ENCODE data around the gene NUP153.

- TF ChIP-seq CTCF (conservative IDR thresholded peaks at IDR 0.05; ENCODE audit: low read depth, low read length): no peak
- no peak for TF ChIP-seq EZH2 (IDR thresholded peaks at IDR 0.05; ENCODE audit: borderline replicate concordance, low read depth, low read length, poor library complexity, severe bottlenecking)
Measured at GRCh38 chr6:17638212-17638715, 68.5 kb downstream of the NUP153 start.

Data from A673 (cell line).